Ramos (cell line): ENCODE measurements around the gene RFTN1.

Experiments used
- in situ Hi-C: fragments of 300-500 bp; cut with MboI; formaldehyde crosslinking; loops from one replicate; pipeline ENCODE4 v1.14.3; 2022; ENCODE audit warnings: low sequenced_read_pairs; ENCODE audit not compliant: unreplicated experiment

Gene RFTN1

DNA sequence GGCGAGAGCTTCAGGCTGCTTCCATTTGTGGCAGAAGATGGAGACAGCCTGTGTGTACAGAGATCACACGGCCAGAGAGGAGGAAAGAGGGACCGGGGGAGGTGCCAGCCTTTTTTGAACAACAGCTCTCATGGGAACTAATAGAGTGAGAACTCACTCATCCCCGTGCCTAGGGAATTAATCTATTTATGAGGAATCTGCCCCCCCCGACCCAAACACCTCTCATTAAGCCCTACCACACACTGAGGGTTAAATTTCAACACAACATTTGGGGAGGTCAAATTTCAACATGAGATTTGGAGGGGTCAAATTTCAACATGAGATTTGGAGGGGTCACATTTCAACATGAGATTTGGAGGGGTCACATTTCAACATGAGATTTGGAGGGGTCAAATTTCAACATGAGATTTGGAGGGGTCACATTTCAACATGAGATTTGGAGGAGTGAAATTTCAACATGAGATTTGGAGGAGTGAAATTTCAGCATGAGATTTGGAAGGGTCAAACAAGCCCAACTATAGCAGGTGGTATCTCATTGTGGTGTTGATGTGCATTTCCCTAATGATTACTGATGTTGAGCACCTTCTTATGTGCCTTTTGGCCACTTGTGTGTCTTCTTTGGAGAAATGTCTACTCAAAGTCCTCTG is 20.6 kb upstream of the RFTN1 start:
- in situ Hi-C loops, result no loop called here

GRCh38 chr3:16529264-16529663 is 15.8 kb upstream of the RFTN1 start:
- in situ Hi-C loops, result no loop called here

DNA sequence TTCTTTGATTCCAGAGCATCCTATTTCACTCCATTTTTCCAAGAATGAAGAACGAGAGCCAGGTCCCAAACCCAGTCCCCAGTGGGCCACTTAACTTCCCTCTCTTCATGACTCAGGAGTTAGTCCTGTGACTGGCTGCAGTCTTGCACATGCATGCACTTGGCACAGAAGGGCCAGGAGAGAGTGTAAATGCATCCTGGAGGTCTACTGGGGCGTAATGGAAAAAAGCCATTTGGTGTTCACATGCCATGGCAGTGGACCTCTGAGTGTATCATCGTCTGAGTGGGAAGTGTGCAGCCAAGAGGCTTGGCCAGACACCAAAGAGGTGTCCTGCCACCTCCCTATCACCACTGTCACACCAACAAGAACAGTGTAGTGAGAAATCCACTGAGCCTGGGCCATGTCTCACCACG is 15.1 kb upstream of the RFTN1 start:
- in situ Hi-C loops, result no loop called here

- in situ Hi-C loops, result no loop called here
These were observed 14.6 kb upstream of the RFTN1 start for GRCh38 chr3:16528106-16528505.

DNA sequence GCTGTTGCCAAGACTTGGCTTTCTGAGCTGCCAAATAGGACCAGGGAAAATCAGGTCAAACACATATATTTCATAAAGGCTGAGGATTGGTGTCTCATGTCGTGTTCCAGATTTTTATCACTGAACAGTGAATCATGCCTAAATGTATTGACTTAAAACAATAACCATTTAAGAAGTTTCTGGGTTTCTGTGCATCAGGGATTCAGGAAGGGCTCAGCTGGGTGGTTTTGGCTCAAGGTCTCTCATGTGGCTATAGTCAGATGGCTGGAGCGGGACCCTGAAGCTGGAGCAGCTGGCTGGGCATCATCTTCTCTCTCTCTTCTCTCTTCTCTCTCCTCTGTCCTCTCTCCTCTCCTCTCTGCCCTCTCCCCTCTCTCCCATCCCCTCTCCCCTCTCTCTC is 10.7 kb upstream of the RFTN1 start:
- in situ Hi-C loops, result no loop called here

GRCh38 chr3:16523778-16524177 is 10.3 kb upstream of the RFTN1 start:
- in situ Hi-C loops, result no loop called here

DNA sequence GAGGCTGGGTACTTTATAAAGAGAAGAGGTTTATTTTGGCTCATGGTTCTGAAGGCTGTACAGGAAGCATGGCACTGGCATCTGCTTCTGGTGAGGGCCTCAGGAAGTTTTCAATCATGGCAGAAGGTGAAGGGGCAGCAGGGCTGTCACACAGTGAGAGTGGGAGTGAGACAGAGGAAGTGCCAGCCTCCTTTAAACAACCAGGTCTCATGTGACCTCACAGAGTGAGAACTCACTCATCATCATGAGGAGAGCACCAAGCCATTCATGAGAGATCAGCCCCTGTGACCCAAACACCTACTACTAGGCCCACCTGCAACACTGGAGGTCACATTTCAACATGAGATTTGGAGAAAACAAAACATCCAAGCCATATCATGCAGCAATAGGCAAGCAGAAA is 9.3 kb upstream of the RFTN1 start:
- in situ Hi-C loops, result no loop called here

DNA sequence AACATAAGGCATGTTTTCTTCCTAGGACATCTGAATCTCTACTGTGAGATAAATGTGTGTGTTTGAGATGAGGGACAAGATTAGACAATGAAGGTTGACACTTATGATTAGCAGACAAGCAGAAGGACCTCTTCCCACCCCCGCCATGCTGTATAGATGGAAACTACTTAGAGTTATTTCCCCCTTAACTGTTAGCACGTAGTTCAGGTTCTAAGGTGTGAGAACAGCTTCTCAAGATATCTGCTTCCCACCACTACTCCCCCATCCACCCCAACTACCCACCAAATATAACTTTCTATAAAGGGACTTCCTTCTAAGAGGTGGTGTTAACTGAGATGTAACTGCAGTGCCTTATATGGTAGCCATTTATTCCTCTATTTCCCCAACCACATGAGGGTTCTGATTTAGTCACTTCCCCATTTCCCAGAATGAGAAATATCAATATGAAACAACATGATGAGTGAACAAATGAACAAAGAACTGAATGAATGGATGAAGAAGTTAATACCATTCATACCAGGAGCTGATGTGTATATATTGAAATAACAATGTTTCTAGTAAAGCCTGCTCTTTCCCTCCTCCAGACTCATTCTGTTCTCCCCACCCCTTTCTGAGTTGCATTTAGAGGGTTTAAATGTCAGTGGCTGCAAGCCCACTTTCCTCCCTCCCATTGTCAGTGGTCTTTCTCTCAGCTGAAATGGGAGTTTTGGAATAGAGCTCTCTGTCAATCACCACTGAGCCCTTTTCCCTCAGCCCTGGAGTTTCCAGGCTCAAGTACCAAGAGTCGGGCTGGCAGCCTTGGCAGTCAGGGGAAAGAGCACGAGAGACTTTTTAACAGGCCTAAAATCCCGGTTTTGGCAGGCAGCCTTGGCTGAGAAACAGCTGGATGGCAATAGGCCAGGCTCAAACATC is 7.7 kb upstream of the RFTN1 start:
- in situ Hi-C loops, result no loop called here

DNA sequence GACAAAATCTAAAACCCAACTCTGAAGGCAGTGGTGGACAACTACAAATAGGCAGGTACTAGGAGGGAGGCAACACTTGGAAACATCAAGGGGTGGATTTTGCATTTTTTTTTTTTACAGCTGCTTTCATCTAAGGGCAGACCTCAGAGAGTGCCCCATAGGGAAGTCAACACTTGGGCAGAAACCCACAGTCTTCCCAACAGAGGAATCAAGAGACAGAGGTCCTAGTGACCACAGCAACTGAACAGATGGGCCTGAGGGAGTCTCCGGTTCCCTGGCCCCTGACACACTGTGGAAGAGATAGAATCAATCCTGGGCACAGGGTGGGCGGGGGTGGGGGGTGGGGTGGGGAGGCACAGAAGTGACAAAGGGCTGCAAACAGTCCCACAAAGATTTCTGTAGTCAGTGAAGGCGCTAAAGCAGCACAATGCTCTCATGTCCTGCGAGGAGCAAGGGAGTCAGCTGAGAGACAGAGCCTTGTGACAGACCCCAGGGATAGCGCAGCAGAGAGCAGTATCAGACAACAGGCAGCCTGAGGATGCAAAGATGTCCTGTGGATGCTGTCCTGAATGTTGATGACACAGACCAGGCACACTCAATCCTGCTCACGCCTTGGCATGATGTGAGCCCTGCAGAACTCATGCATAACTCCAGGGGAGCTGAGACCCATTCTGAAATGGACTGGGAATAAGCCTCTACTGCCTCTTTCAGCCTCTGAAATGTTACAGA is 6.9 kb upstream of the RFTN1 start:
- in situ Hi-C loops, result no loop called here

DNA sequence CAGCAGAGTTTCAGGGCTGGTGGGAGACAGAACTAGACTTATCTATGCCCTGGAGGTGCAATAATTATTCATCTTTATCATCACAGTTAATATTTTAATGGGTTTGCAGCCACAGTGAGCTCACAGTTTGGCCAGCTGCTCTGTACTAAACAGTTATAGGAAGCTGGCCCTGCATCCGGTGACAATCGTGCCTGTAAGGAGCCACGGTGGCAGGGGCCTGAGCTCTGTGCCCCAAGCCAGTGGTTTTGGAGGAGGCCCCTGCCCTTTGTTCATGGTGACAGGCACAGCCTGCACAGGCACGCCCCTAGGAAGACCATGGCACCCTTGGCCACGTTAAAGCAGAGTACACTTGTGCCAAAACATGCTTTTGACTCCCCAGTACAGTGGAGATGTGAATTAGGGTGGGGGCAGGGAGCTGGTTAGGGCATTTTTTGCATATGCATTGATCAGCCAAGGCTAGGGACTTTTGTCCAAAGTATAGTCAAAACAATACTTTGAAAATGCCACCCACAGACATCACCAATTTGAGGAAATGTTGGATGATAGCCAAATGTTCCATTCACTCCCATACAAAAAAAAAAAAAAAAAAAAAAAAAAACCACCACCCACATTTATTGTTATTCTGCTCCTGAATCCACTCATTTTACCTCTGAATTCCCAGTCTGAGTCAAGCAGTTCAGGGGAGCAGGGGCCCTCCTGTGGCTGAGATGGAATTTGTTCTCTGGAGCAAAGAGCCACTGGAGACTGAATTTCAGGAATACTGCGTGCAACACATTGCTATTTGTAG is 3.4 kb upstream of the RFTN1 start:
- in situ Hi-C loops, result loop anchor here (10.0 kb wide), 1 partner anchor 142 kb away; no protein-coding TSS in a partner anchor

- in situ Hi-C loops, result loop anchor here (10.0 kb wide), 1 partner anchor 141 kb away; no protein-coding TSS in a partner anchor
These were observed 2.5 kb upstream of the RFTN1 start for GRCh38 chr3:16515885-16516420.

DNA sequence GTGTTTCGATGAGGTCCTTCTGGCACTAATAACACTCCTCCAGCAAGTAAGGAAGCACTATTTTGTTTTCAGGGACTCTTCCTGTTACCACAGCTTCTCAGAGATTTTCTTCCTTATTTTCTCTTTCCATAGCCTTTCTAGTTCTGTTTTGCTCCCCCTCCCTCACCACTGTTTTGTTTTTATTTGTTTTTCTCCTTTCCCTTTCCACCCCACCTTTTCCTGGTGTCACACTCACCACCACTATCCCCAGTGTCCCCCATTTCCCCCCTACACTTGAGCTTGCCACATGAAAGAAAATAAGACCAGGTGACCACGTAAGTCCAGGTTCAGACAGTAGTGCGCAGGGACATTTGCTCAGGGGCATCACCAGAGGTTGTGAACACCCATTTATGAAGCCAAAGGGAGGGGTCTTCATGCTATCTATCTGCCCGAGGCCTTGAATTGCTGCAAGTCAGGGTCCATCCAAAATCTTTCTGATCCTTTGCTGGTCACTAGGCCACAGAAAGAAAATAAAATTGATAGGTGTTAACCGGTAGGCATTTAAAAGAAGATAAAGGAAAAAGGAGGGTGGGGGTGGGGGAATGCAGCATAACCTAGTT is 1.4 kb upstream of the RFTN1 start:
- in situ Hi-C loops, result loop anchor here (10.0 kb wide), 1 partner anchor 140 kb away; no protein-coding TSS in a partner anchor

GRCh38 chr3:16514021-16514700 is 662 bp upstream of the RFTN1 start:
- in situ Hi-C loops, result loop anchor here (10.0 kb wide), 1 partner anchor 139 kb away; no protein-coding TSS in a partner anchor

DNA sequence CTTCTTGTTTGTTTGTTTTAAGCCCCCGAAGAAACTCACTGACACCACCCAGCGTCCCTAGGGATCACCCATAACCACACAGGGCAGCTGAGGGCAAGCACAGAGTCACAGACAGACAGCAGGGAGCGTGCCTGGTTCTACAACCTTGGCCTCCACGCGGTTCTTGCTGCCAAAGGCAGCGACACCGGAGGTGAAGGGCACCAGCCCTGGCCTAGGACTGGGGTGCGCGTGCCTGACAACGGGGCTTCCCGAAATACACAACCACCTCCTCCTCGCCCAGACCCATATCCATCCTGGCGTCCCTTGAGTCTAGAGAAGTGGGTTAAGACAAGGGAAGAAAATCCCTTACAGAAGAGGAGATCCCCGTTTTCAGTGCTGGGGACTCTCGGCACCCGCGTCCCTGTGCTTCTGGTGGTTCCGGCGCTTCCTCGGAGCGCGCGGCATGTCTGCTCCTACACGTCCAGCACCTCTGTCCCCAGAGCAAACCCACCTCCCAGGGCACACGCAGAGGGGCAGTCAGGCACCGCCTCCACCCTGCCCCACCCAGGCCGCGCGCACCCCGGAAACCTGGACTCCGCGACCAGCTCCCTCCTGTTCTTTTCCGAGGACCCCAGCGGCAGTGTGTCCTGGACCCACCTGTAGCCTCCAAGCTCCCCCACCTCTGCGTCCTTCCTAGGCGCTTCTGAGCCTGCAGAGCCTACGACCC is 911 bp downstream of the RFTN1 start:
- in situ Hi-C loops, result loop anchor here (10.0 kb wide), 1 partner anchor 138 kb away; no protein-coding TSS in a partner anchor

GRCh38 chr3:16511681-16512434 is 1.6 kb downstream of the RFTN1 start:
- in situ Hi-C loops, result loop anchor here (10.0 kb wide), 1 partner anchor 137 kb away; no protein-coding TSS in a partner anchor

- in situ Hi-C loops, result loop anchor here (10.0 kb wide), 1 partner anchor 136 kb away; no protein-coding TSS in a partner anchor
These were observed 2.7 kb downstream of the RFTN1 start for GRCh38 chr3:16510620-16511319.
